ENCODE data around the gene SORBS1.

DNA sequence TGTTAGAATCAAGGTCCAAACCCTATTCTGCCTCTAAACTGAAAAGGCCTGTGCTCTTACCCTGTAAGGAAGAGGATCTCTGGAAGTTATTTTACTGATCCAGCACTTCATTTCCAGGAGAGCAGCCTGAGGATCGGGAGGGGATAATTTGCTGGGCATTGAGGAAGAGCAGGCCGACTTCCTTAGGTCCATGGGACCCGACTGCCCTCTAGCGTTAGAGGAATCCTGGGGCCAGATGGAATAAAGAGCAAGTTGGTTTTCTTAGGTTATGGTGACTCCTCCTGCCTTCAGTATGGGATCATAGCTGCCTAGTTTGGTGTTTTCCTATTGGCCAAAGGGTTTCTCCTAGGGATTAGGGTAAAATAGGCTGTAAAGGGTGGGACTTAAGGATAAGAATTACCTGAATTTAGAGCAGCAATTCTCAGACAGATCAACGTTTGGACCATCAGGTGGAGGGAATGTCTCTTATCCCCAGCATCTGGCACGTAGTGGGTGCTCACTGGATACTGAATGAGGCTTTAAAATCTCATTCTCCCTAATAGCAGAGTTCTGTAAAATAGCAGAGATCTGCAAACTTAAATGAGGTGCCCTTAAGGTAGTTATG, 40.0 kb upstream of the SORBS1 start:
- TF ChIP-seq ZFP30 (CRISPR knock-in tag; IDR thresholded peaks at IDR 0.05) (no peak), OSR1 (CRISPR knock-in tag; IDR thresholded peaks at IDR 0.05) (no peak), RARB (CRISPR knock-in tag; IDR thresholded peaks at IDR 0.05) (no peak)
- TF ChIP-seq, protein P1, sequence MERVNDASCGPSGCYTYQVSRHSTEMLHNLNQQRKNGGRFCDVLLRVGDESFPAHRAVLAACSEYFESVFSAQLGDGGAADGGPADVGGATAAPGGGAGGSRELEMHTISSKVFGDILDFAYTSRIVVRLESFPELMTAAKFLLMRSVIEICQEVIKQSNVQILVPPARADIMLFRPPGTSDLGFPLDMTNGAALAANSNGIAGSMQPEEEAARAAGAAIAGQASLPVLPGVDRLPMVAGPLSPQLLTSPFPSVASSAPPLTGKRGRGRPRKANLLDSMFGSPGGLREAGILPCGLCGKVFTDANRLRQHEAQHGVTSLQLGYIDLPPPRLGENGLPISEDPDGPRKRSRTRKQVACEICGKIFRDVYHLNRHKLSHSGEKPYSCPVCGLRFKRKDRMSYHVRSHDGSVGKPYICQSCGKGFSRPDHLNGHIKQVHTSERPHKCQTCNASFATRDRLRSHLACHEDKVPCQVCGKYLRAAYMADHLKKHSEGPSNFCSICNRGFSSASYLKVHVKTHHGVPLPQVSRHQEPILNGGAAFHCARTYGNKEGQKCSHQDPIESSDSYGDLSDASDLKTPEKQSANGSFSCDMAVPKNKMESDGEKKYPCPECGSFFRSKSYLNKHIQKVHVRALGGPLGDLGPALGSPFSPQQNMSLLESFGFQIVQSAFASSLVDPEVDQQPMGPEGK (CRISPR knock-in tag; IDR thresholded peaks at IDR 0.05; ENCODE audit: borderline replicate concordance), result no peak
- TF ChIP-seq, protein P2, sequence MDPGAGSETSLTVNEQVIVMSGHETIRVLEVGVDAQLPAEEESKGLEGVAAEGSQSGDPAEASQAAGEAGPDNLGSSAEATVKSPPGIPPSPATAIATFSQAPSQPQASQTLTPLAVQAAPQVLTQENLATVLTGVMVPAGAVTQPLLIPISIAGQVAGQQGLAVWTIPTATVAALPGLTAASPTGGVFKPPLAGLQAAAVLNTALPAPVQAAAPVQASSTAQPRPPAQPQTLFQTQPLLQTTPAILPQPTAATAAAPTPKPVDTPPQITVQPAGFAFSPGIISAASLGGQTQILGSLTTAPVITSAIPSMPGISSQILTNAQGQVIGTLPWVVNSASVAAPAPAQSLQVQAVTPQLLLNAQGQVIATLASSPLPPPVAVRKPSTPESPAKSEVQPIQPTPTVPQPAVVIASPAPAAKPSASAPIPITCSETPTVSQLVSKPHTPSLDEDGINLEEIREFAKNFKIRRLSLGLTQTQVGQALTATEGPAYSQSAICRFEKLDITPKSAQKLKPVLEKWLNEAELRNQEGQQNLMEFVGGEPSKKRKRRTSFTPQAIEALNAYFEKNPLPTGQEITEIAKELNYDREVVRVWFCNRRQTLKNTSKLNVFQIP (CRISPR knock-in tag; IDR thresholded peaks at IDR 0.05; ENCODE audit: borderline replicate concordance, low read depth), result no peak

All from SK-N-SH treated with all-trans-retinoic acid at 6 μM for 48 hours (cell line).